Mesothelial cell of epicardium (in vitro differentiated cells): Measurements from ENCODE around the gene KIAA1755. TPM values are rescaled to one million over a fixed set of nuclear protein-coding genes. Genes with fewer than 3 reads are reported as not detected.
A peak's percentile ranks its signal among the peaks of the same experiment; 100 is the strongest.
"Not testable (repeated sequence)": the region's sequence is repeated elsewhere in the genome, so short reads cannot be mapped to it uniquely, and the experiment has no call there.

Experiments used
- DNase-seq, 2 experiments: peaks; one replicate each; pipeline ENCODE4 v3.0.0; 2021; ENCODE audit warnings: low spot score in 2 of 2; ENCODE audit not compliant: unreplicated experiment in 2 of 2
- H3K27ac Mint-ChIP-seq: 2 replicates; pipeline ENCODE4 v1.8.0; 2021; ENCODE audit warnings: mixed read lengths
- H3K27me3 Mint-ChIP-seq: 2 replicates; pipeline ENCODE4 v1.8.0; 2021; ENCODE audit warnings: low read depth, mixed read lengths
- H3K36me3 Mint-ChIP-seq: 2 replicates; pipeline ENCODE4 v1.8.0; 2021; ENCODE audit warnings: mixed read lengths
- H3K4me1 Mint-ChIP-seq: 2 replicates; pipeline ENCODE4 v1.8.0; 2021; ENCODE audit warnings: mixed read lengths
- H3K4me3 Mint-ChIP-seq: 2 replicates; pipeline ENCODE4 v1.8.0; 2021; ENCODE audit warnings: mild to moderate bottlenecking, moderate library complexity, mixed read lengths
- H3K9me3 Mint-ChIP-seq: 2 replicates; pipeline ENCODE4 v1.8.0; 2021; ENCODE audit warnings: mixed read lengths
- CTCF ChIP-seq: fragments of 200-600 bp; sonication (generic); IDR thresholded peaks from one replicate; pipeline ENCODE4 v1.5.0; 2021; ENCODE audit warnings: antibody characterized with exemption; ENCODE audit not compliant: unreplicated experiment
- total RNA-seq: library from RNA; stranded (reverse); gene quantifications from 3 replicates; pipeline ENCODE4 v1.2.1, GENCODE V29; 2021

KIAA1755 gene
- total RNA-seq, 1 donor from 2014 or later: 4.4 TPM

GRCh38 chr20:38286586-38287531 is 26.3 kb upstream of the KIAA1755 start:
- no peak overlapping the region for H3K4me3 Mint-ChIP-seq
- H3K27me3 Mint-ChIP-seq: no peaks in the 10 kb centered on the region
- H3K36me3 Mint-ChIP-seq: no peaks in the 10 kb centered on the region
- no peak for TF ChIP-seq CTCF
- H3K4me1 Mint-ChIP-seq: peaks cover 22% of the 10 kb centered on the region
- peaks cover 7% of the 10 kb centered on the region for H3K9me3 Mint-ChIP-seq
- no peak for DNase-seq
- peak overlapping the region; percentile 80 for H3K27ac Mint-ChIP-seq

- H3K27ac Mint-ChIP-seq: no peak overlapping the region
- peaks cover 9% of the 10 kb centered on the region for H3K9me3 Mint-ChIP-seq
- H3K4me1 Mint-ChIP-seq: peaks cover 17% of the 10 kb centered on the region
- H3K27me3 Mint-ChIP-seq: no peaks in the 10 kb centered on the region
- no peak overlapping the region for H3K4me3 Mint-ChIP-seq
- TF ChIP-seq CTCF: no peak
- no peaks in the 10 kb centered on the region for H3K36me3 Mint-ChIP-seq
- DNase-seq: no peak
Measured at GRCh38 chr20:38284893-38285444, 24.4 kb upstream of the KIAA1755 start.

- H3K36me3 Mint-ChIP-seq, H3K4me3 Mint-ChIP-seq, H3K27ac Mint-ChIP-seq, H3K9me3 Mint-ChIP-seq, H3K27me3 Mint-ChIP-seq, DNase-seq: not testable (repeated sequence)
- H3K4me1 Mint-ChIP-seq: peaks cover 17% of the 10 kb centered on the region
Measured at GRCh38 chr20:38284066-38284650, 23.6 kb upstream of the KIAA1755 start.

GRCh38 chr20:38283236-38283635 is 22.7 kb upstream of the KIAA1755 start:
- no peak overlapping the region for H3K27ac Mint-ChIP-seq
- peaks cover 9% of the 10 kb centered on the region for H3K9me3 Mint-ChIP-seq
- H3K27me3 Mint-ChIP-seq: no peaks in the 10 kb centered on the region
- H3K36me3 Mint-ChIP-seq: no peaks in the 10 kb centered on the region
- no peak overlapping the region for H3K4me3 Mint-ChIP-seq
- peaks cover 17% of the 10 kb centered on the region for H3K4me1 Mint-ChIP-seq
- no peak for TF ChIP-seq CTCF
- no peak for DNase-seq

- not testable (repeated sequence) for H3K4me3 Mint-ChIP-seq
Measured at GRCh38 chr20:38281176-38281915, 20.8 kb upstream of the KIAA1755 start.

GRCh38 chr20:38278763-38279162 is 18.2 kb upstream of the KIAA1755 start:
- no peaks in the 10 kb centered on the region for H3K4me1 Mint-ChIP-seq
- no peaks in the 10 kb centered on the region for H3K27me3 Mint-ChIP-seq
- peaks cover 11% of the 10 kb centered on the region for H3K9me3 Mint-ChIP-seq
- no peak for TF ChIP-seq CTCF
- no peak overlapping the region for H3K4me3 Mint-ChIP-seq
- H3K27ac Mint-ChIP-seq: no peak overlapping the region
- DNase-seq: no peak
- H3K36me3 Mint-ChIP-seq: no peaks in the 10 kb centered on the region

More at GRCh38 chr20:38281176-38281915, 20.8 kb upstream of the KIAA1755 start:
- DNase-seq: peak in 1 of 2 experiments; percentile 7
- H3K27ac Mint-ChIP-seq, H3K9me3 Mint-ChIP-seq, H3K27me3 Mint-ChIP-seq, H3K4me1 Mint-ChIP-seq, H3K36me3 Mint-ChIP-seq: not testable (repeated sequence)
